Left cardiac atrium (tissue), 4 donors: ENCODE results near the gene CMSS1. TPM values are rescaled to one million over a fixed set of nuclear protein-coding genes. Genes with fewer than 3 reads are reported as not detected.
A peak's percentile ranks its signal among the peaks of the same experiment; 100 is the strongest.

Experiments used
- ATAC-seq, 2 donors: fragments of 200-7000 bp; cut with Tn5 transposase; one replicate each; pipeline ENCODE4 v1.9.1; 2020; ENCODE audit warnings: mild to moderate bottlenecking in 2 of 2, moderate library complexity in 2 of 2
- DNase-seq: peaks from one replicate; pipeline ENCODE4 v3.0.0-alpha.2; 2020
- intact Hi-C, 2 donors: fragments of 100-400 bp; cut with DNase I; formaldehyde crosslinking; loops; one replicate each; pipeline versions ENCODE4 v1.14.1 to v1.15.1; 2022 to 2023
- total RNA-seq, 2 donors: library from RNA; stranded (reverse); fragmentation: NEBNext Ultra II Directional; extraction: Animal tissue kit (Norgen Biotek cat#: 25700); gene quantifications; one replicate each; pipeline ENCODE4 v1.2.1, GENCODE V29; 2021
- donor health status: DM: no; HTN: yes; CAD: no.
- donor health status: DM: no; HTN: yes; CAD: no; lungs with severe emphysema.
- donor health status: DM: yes; HTN: yes; CAD: no.
- donor health status: Dilated cardiomyopathy.

The CMSS1 gene
- total RNA-seq, 2 donors from 2014 or later = 28.7 to 33.7 TPM

DNA sequence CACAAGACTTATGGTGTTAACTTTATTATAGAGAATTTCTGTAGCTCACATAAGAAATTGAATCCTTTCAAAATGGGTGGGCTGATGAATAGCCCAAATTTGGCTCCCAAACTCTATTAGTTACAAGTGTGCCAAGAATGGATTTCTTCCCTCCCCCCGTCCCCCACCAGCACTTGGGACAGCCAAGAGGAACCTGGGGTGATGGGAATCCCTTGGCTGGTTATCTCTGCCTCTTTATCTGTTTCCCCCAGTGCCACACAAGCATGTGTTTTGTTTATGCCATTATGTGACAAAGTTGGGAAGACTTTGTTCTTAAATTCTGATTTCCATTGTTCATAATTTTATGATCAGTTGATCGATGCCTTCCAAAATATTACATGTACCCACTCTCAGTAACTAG lies 28.3 kb downstream of the CMSS1 start:
- DNase-seq (no peak), ATAC-seq (no peak)
- intact Hi-C loops = no loop called here

DNA sequence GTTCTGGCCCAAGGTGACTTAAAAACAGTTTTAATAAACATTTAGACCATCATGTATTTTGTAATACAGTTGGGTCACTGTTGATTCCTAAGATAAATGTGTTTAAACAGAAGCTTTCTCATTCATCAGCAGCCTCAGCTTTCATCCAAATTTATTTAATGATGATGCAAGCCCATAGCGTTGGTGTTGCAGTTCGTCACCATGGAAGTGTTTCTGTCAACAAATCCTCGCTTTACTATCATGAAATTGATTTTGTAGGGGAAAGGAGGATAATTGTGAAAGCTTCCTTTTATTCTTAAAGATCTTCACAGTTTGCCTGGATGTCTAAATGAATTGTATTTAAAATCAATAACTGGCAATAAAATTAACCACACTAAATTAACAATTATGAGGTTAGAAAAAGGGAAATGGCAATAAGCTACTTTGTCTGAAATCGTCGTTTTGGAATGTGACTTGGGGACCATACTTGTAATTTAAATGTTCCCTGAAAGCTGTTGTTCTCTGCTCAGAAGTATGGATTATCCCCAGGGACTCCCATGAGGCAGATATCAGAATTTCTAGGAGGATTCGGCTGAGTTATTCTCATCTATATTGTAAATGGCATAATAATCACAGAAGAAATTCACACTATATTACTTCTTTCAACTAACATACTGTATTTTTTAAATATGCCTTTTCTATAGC lies 29.0 kb downstream of the CMSS1 start:
- ATAC-seq (peak in 1 of 2 donors; percentile 50), DNase-seq (no peak)
- intact Hi-C loops = no loop called here

DNA sequence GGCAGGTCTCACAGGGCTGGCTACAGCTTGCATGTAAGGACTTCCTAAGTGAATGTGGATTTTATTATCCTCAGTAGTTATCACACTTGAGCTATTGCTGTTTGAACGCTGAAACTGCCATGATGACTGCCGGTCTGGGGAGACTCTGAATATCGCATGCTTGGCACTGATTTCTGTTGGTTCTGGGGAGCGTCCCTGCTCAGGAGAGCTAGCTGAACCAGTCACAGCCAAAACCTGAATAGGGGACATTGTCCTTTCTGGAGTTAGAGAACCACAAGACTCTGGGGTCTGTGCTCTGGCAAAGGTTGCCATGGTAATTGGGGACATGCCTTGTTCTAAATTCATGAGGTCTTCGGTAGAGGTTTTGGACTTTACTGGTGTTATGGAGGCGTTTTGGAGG lies 30.8 kb downstream of the CMSS1 start:
- intact Hi-C loops = no loop called here
- no peak for DNase-seq
- ATAC-seq = no peak

DNA sequence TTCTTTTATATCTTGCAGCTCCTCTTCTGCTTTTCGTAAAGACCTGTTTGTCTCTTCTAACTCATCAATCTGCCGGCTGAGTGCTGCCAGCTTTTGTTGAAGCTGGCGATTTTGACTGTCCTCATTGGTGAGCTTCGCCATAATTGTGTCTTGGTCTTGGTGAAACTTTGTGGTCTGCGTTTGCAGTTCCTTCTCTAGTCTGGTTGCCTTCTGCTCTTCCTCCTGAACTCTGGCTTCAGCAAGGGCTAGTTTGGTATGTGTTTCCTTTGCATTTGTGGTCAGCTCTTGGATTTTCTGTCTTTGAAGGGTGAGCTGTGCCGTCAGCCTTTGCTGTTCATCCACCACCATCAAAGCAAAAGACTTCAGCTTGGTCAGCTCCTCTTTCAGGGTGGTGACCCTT lies 32.9 kb downstream of the CMSS1 start:
- intact Hi-C loops = no loop called here
- ATAC-seq (no peak), DNase-seq (no peak)

DNA sequence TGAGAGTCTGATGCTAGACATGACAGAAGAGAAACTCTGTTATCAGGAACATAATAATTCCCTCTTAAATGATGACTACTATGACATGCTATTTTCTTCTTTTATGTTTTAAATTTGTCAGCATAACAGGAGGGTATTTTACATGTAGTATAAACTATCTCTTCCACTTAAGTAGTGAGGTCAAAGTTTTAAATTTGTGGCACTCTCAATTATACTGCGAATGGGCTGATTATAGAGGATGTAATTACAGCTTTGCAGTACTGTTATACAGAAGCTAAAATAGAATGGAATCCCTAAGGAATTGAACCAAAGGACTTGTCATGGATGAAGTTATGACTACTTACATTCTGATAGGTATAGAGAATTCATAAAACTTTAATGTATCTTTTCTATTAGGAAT lies 34.3 kb downstream of the CMSS1 start:
- DNase-seq (no peak), ATAC-seq (no peak)
- intact Hi-C loops = no loop called here

DNA sequence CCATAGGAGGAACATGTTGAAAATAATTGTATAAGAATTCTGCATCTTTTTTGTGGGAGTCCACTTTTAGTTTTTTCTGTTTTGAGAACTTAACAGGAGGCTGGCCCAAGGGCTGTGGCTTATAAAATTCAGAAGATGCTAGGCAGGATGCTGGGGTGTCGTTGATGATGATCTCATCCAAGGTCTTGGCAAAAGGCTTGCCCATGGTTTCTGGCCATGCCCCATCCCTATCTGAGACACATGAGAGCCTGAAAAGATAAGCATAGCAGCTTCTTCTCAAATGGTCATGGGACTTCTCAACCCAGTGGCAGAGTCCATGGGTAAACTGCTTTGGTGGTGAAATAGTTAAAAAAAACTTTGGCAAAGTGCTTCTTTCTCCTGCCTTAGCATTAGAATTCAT lies 35.2 kb downstream of the CMSS1 start:
- ATAC-seq = peak in 1 of 2 donors; percentile 44
- DNase-seq = no peak
- intact Hi-C loops = no loop called here

DNA sequence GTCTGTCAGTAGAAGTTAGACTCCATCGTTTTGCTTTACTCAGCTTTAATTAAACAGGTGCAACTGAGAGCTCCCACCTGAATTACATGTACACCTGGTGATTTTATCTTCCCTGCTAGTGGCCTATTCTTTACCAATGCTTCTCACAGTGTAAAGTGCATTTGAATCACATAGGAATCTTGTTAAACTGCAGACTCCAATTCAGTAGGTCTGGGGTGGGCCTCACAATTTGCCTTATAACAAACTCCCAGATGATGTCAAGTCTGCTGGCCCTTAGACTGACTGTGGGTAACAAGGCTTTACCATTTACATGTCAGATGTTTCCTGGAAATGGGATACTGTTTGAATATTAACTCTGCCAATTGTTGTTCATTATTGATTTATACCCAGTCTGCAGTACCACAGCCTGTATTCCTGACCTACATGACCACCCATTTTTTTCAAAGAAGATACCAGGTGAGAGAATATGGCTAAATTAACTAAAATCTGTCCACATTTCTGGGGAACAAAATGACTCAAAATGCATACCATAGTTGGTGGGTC lies 37.2 kb downstream of the CMSS1 start:
- ATAC-seq (no peak), DNase-seq (no peak)
- intact Hi-C loops = no loop called here

DNA sequence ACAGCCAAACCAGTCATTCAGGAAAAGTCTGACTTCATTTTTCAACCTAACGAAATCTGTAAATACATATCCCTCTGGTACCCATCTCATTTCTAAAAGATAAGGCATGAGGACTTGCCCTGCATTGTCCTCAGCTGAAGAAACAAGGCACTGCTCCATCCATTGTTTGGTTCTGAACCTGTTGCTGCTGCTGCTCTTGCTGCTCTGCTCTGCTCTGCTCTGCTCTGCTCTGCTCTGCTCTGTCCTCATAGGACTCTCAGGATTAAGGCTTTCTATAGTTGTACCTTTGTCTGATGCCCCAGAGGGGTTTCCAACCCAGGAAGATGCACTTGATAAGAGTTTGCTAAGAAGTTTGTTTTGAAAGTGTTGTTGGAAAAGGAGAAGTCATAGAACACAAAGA lies 38.2 kb downstream of the CMSS1 start:
- no peak for ATAC-seq
- intact Hi-C loops = no loop called here
- no peak for DNase-seq

DNA sequence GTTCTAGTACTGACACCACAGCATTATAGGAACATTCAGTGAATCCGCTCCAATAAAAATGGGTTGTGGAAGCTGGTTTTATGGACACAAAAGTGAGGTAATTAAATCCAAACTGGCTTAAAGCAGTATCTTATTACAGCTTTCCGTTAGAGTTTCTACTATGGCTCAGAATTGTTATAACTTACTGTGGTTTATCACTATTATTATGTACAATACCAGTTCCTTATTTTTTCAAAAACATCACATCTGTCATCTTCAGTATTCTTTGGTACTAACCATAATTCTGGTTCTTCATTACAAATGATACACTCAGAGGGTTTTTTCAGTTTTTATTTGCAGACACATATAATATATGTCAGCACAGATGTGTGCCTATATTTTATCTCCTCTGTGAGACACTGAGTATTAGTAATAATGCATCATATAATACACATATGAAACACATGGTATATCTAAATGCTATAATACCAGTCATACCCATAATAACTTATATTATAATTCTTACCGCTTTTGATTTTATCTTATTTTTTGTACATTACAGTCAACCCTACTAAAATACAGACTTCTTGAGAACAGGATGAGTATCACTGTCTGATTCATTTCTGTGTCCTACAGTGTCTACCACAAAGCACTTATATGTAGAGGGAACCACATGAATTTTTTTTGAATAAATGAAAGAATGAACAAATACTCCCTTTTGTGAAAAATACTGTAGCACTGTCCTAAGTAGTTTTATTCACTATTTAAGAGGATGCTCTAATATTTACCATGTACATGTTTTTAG lies 39.0 kb downstream of the CMSS1 start:
- intact Hi-C loops = no loop called here
- ATAC-seq (no peak), DNase-seq (no peak)

DNA sequence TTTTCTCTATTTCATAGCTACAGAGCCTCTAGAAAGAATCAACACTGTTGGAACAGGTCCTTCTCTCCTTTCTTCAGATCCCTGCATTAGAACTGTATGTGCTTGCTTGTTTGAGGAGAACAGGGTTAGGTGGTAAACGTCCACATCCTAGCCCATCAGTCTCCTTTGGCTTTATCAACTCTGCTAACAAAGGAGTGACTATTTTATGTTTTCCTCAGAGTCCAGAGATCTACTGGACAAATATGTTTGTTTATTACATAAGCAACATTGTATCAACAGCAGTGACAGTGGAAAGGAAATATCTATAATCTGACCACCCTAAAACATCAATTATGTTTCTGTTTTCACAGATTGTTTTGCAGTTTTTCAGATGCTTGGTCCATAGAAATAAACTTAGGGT lies 39.6 kb downstream of the CMSS1 start:
- DNase-seq (no peak), ATAC-seq (no peak)
- intact Hi-C loops = no loop called here

DNA sequence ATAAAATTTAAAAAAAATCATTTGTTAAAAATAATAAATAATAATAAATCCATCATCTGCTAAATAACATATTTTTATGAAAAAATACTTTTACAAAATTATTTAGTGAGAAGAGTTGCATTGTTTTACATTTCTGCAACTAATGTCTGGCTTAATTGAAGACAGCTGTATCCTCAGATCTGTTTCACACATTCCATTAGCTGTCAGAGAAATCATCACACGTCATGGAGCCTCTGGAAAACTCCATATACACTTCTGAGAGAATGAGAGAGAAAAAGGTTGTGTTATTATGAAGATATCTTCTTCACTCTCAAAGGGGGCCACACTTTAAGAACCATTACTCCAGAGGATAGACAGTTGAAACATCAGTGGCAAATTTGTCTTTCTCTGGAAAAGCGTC lies 40.8 kb downstream of the CMSS1 start:
- DNase-seq (no peak), ATAC-seq (no peak)
- intact Hi-C loops = no loop called here

DNA sequence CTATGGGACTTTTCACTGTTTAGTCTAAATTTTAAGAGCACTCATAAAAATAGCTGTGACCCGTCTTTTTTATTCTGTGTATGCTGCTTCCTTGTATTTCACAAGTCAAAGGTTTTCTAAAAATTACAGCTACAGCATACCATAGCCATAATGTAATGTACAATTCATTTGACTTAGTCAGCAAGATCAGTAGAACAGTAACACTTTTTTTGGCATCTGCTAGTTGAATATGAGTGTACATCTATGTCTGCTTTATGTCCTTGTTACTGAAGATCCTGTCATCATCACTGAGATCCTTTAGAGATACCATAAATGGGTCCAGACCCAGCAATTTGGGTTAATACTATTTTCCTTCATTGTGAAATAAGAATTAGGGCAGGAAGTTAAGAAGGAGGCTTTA lies 42.2 kb downstream of the CMSS1 start:
- peak in 1 of 2 donors; percentile 69 for ATAC-seq
- intact Hi-C loops = no loop called here
- DNase-seq = no peak

DNA sequence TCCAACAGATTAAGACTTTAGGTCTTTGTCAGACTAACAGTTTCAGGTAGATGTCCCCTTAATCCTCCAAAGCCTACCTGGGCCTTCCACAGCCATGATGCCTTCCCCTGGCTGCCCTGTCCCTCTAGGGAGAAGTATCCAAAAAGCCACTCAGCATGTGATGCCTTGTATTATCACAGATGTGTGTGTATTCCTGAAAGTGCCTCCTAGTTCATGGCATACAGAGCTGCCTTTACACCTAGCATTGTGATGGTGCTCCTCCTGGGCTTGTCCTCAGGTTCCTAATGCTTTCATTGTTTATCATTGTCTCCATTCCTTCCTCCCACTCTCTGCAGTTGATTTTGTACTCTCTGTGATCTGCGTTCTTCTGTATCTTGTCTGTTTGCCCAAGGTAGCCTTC lies 43.6 kb downstream of the CMSS1 start:
- no peak for ATAC-seq
- DNase-seq = no peak
- intact Hi-C loops = no loop called here

DNA sequence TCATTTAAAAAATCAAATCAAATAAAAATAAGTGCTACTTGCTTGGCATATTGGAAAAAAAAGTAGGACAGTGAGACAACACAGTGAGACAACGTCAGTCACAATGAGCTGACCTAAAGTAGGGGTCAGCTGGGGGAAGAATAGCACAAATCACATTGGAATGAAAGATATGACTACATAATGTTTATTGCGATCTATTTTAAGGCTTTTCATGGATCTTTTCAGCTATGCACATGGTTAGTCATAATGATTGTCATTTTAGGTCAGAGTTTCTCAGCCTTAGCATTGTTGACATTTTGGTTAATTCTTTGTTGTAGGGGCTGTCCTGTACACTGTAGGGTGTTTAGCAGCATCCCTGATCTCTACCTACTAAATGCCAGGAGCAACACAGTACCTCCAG lies 44.5 kb downstream of the CMSS1 start:
- intact Hi-C loops = no loop called here
- DNase-seq = no peak
- no peak for ATAC-seq

DNA sequence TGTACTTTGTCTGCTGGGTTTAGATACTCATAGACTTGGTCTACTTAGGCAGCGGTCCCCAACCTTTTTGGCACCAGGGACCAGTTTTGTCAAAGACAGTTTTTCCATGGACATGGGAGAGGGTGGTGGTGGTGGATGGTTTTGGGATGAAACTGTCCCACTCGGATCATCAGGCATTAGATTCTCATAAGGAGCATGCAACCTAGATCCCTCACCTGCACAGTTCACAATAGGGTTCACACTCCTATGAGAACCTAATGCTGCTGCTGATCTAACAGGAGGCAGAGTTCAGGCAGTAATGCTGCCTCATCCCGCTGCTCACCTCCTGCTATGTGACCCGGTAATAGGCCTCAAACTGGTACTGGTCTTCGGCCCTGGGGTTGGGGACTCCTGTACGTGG lies 45.3 kb downstream of the CMSS1 start:
- ATAC-seq (no peak), DNase-seq (no peak)
- intact Hi-C loops = no loop called here

DNA sequence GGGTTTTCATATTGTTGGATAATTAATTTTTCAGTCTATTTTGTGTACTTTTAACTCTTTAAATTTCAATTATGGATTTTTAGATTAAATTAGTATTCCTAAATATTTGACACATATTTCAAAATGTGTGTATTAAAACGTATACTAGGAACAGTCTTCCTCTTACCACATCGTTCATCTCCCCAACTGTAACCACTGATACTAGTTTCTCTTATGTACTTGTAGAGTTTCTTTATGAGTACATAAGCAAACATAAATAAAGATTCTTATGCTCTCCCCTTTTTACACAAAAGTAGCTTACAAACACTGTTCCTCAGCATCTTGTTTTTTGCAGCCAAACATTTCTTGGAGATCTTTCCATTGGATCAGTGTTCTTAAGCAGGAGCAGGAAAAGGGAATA lies 45.9 kb downstream of the CMSS1 start:
- intact Hi-C loops = no loop called here
- no peak for DNase-seq
- ATAC-seq = no peak

DNA sequence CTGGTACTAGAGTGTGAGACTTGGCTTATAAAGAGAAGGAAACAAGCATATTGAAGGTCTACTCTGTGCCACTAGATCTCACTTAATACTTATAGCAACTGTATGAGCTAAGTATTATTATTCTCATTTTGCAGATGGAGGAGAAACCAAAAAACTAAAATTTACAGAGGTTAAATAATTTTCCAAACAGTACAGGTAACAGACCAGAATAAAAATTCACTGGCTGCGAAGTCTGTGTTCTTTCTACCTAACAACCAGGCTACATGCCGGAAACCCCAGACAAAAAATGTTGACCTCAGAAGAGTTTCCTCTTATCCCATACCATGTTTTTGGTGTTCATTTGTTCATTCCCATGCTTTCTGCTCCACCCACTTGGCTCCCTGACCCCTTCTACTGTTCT lies 46.6 kb downstream of the CMSS1 start:
- intact Hi-C loops = no loop called here
- no peak for ATAC-seq

DNA sequence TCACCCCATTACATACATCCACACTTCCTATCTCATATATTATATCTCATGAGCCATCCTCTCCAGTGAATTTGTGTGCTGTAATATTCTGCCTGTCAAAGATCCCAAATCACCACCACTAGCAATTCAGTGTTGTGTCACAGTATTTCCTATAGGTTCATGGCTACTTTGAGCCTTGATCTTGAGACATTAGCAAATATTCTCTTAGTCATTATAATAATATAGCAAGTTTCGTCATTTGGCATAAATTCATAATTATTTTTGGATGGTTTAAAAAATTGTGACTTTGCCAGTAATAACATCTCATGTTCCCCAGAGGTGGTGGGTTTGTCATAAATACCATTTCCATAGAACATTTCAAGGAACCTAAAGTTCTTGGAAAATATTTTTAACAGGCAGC lies 47.7 kb downstream of the CMSS1 start:
- intact Hi-C loops = no loop called here
- no peak for DNase-seq
- ATAC-seq = no peak

More for the DNA sequence above, 46.6 kb downstream of the CMSS1 start:
- no peak for DNase-seq

DNA sequence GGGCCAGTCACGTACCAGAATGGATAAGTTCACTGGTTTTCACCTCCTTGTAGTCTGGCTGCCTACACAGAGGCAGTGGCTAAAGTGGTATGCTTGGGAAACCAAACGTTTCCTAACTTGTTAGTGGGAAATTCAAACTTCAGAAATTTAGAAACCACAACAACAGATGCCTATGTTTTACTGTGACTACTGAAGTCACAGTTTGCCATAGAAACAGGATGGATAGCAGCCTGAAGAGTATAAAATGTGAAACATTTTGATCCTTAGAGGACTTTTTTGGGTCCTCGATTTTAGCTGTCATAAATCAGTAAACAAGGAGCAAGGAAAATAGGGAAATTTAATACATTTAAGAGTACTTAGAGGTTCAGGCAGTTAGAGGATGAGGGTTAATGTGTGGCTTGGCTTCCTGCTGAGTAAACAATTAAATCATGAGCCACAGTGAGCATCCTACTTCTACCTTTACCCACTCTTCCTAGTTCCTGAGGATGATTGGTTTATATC lies 48.6 kb downstream of the CMSS1 start:
- no peak for ATAC-seq

DNA sequence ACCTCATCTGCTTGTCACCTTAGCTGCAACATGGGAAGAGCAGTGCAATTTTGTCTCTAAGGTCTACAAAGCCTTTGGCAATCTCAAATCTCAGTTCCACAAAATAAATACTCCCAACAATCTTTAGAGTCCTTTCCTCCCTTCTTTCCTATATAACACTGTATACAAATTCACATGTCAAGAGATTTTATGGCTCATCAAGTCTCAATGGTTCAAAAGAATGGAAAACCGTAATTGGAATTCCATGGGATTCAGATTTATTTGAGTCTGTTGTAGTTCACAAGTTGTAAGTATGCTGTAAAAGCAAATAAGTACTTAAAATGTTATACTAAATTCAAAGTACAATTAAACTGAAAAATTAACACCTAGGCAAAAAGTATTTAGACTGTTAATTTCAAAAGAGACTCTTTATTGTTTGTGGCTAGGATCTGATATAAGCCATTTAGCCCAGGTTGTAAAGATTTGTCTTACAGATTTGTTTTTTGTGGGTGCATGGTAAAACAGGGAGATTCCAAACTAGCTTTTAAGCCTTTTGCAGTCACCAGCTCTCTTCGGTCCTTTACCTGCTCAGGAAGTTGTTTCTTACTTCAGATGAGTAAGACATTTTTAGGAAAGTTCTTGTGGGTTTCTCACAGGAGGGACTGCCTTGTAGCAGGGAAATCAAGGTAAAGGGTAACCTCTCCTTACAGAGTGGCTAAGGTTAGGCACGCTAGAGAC lies 50.1 kb downstream of the CMSS1 start:
- no peak for DNase-seq
- ATAC-seq = no peak
- intact Hi-C loops = no loop called here

More for the DNA sequence above, 48.6 kb downstream of the CMSS1 start:
- DNase-seq = no peak
- intact Hi-C loops = no loop called here
